Astrocyte (in vitro differentiated cells and primary cell): ENCODE results near the gene ATL2. TPM values are rescaled to one million over a fixed set of nuclear protein-coding genes. Genes with fewer than 3 reads are reported as not detected.

Experiments used
- DNase-seq: peaks from one replicate; pipeline ENCODE4 v3.0.0-alpha.2; 2010; ENCODE audit warnings: low read depth
- FAIRE-seq: peaks from 2 replicates; lab custom pipeline; 2011; peaks lifted over from hg19 to GRCh38; lab: Jason Lieb, UNC
- H2AFZ ChIP-seq: 2 replicates; pipeline ENCODE4 v1.6.0; 2012; ENCODE audit warnings: low read depth, low read length, inconsistent platforms
- H3K27ac ChIP-seq: 2 replicates; pipeline ENCODE4 v1.5.1; 2011; ENCODE audit warnings: low read depth, low read length, inconsistent platforms
- H3K27me3 ChIP-seq: 2 replicates; pipeline ENCODE4 v1.6.0; 2011; ENCODE audit warnings: low read length, inconsistent platforms; ENCODE audit not compliant: insufficient read depth
- H3K36me3 ChIP-seq: 2 replicates; pipeline ENCODE4 v1.5.1; 2011; ENCODE audit warnings: low read length, inconsistent platforms; ENCODE audit not compliant: insufficient read depth
- H3K4me1 ChIP-seq: 2 replicates; pipeline ENCODE4 v1.5.1; 2011; ENCODE audit warnings: low read length, inconsistent platforms; ENCODE audit not compliant: insufficient read depth
- H3K4me2 ChIP-seq: 2 replicates; pipeline ENCODE4 v1.6.0; 2012; ENCODE audit warnings: low read length, inconsistent platforms
- H3K4me3 ChIP-seq: 2 replicates; pipeline ENCODE4 v1.5.1; 2011; ENCODE audit warnings: low read depth, mild to moderate bottlenecking, low read length, inconsistent platforms; ENCODE audit not compliant: insufficient read depth
- H3K79me2 ChIP-seq: 2 replicates; pipeline ENCODE4 v1.6.0; 2012; ENCODE audit warnings: mild to moderate bottlenecking, low read length, inconsistent platforms; ENCODE audit not compliant: insufficient read depth
- H3K9ac ChIP-seq: 2 replicates; pipeline ENCODE4 v1.6.0; 2012; ENCODE audit warnings: mild to moderate bottlenecking, low read length, inconsistent platforms
- H3K9me3 ChIP-seq: 2 replicates; pipeline ENCODE4 v1.5.1; 2012; ENCODE audit warnings: low read depth, mild to moderate bottlenecking, low read length, inconsistent platforms; ENCODE audit not compliant: insufficient read depth
- H4K20me1 ChIP-seq: 2 replicates; pipeline ENCODE4 v1.6.0; 2012; ENCODE audit warnings: low read length, inconsistent platforms; ENCODE audit not compliant: insufficient read depth
- H3K27ac Mint-ChIP-seq: one replicate; pipeline ENCODE4 v1.8.0; 2021; ENCODE audit warnings: mild to moderate bottlenecking, mixed read lengths; ENCODE audit not compliant: unreplicated experiment
- H3K27me3 Mint-ChIP-seq: one replicate; pipeline ENCODE4 v1.8.0; 2021; ENCODE audit warnings: low read depth, mixed read lengths; ENCODE audit not compliant: unreplicated experiment
- H3K36me3 Mint-ChIP-seq: one replicate; pipeline ENCODE4 v1.8.0; 2021; ENCODE audit warnings: low read depth, mixed read lengths; ENCODE audit not compliant: unreplicated experiment
- H3K4me1 Mint-ChIP-seq: one replicate; pipeline ENCODE4 v1.8.0; 2021; ENCODE audit warnings: low read depth, mixed read lengths; ENCODE audit not compliant: unreplicated experiment
- H3K4me3 Mint-ChIP-seq: one replicate; pipeline ENCODE4 v1.8.0; 2021; ENCODE audit warnings: mild to moderate bottlenecking, moderate library complexity, mixed read lengths; ENCODE audit not compliant: unreplicated experiment
- H3K9me3 Mint-ChIP-seq: one replicate; pipeline ENCODE4 v1.8.0; 2021; ENCODE audit warnings: mild to moderate bottlenecking, mixed read lengths; ENCODE audit not compliant: unreplicated experiment
- EZH2 ChIP-seq: IDR thresholded peaks from 2 replicates; pipeline ENCODE4 v1.6.1; 2012; ENCODE audit warnings: mild to moderate bottlenecking, low read length, inconsistent platforms; ENCODE audit not compliant: insufficient read depth
- total RNA-seq: library from RNA; stranded (reverse); gene quantifications from 2 replicates; pipeline ENCODE4 v1.2.1, GENCODE V29; 2021
- TF ChIP-seq, protein P1 (sequence below): IDR thresholded peaks from 2 replicates; pipeline ENCODE4 v1.5.1; 2011; ENCODE audit warnings: low read depth, mild to moderate bottlenecking, inconsistent platforms, low read length, moderate library complexity; ENCODE audit not compliant: insufficient read depth

Gene ATL2
- total RNA-seq, 1 donor from 2014 or later = 34.9 TPM

DNA sequence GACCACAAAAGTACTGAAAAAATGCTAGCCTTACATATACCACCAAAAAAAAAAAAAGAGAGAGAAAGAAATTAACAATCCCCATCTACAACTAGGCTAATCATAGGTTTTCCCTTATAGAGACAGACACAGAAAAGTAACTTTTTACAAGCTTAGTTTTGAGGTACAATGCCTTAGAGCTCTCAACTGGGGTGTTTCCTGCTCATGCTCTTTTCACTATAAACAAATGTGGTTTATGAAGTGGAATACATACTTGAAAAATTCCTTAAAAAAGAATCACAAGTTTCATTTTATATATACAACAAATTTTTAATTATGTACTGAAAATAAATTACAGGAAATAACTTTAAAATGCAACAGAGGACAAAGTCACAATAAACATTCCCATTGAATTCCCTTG is 82.5 kb downstream of the ATL2 start:
- Histone ChIP-seq H3K4me2 (no peak overlapping the region), H3K4me1 (no peaks in the 10 kb centered on the region), H3K27ac (no peak overlapping the region), H2AFZ (no peak overlapping the region), H4K20me1 (no peaks in the 10 kb centered on the region), H3K9me3 (no peaks in the 10 kb centered on the region), H3K36me3 (peaks cover 29% of the 10 kb centered on the region), H3K27me3 (no peaks in the 10 kb centered on the region), H3K79me2 (no peaks in the 10 kb centered on the region), H3K9ac (no peak overlapping the region), H3K4me3 (no peak overlapping the region)
- Mint-ChIP-seq H3K27me3 (no peaks in the 10 kb centered on the region), H3K36me3 (peaks cover 4% of the 10 kb centered on the region), H3K27ac (no peak overlapping the region), H3K9me3 (no peaks in the 10 kb centered on the region), H3K4me3 (no peak overlapping the region), H3K4me1 (no peaks in the 10 kb centered on the region)
- TF ChIP-seq EZH2 = no peak
- TF ChIP-seq, protein P1, sequence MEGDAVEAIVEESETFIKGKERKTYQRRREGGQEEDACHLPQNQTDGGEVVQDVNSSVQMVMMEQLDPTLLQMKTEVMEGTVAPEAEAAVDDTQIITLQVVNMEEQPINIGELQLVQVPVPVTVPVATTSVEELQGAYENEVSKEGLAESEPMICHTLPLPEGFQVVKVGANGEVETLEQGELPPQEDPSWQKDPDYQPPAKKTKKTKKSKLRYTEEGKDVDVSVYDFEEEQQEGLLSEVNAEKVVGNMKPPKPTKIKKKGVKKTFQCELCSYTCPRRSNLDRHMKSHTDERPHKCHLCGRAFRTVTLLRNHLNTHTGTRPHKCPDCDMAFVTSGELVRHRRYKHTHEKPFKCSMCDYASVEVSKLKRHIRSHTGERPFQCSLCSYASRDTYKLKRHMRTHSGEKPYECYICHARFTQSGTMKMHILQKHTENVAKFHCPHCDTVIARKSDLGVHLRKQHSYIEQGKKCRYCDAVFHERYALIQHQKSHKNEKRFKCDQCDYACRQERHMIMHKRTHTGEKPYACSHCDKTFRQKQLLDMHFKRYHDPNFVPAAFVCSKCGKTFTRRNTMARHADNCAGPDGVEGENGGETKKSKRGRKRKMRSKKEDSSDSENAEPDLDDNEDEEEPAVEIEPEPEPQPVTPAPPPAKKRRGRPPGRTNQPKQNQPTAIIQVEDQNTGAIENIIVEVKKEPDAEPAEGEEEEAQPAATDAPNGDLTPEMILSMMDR = no peak
- DNase-seq (no peak), FAIRE-seq (no peak)

DNA sequence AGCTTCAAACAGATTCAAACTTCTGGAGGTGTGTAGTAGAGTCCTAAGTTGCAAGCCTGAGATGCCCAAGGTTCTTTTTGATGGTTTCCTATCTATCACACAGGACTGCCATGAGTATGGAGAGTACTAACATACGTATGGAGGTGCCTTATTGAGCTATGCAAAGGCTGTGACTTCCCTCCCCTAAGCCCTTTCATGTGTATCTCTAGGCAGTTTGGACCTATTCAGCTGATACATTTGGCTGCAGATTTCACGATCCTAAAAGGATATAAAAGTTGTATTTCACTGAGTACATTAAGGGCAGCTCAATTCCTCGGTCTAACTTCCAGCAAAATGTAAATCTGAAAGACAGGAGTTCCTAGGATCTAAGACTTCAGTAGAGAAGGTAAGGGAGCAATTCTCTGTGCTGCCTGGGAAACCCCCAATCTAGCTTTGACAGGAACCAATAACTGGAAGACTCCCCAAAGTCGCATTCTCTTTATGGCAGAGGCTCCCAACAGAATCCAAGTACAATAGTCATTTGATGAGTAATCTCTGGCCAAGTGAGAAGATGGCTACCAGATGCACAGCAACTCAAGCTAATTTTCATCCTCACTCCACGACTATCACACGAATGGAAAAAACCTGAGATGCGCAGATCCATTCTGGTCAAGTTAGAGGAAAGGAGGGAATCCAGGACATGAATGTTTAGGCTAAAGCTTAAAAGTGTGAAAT is 83.8 kb downstream of the ATL2 start:
- H3K4me1 Mint-ChIP-seq = no peaks in the 10 kb centered on the region
- H3K27me3 Mint-ChIP-seq = no peaks in the 10 kb centered on the region
- Histone ChIP-seq H3K27me3 (no peaks in the 10 kb centered on the region), H3K4me1 (no peaks in the 10 kb centered on the region), H3K27ac (no peak overlapping the region), H3K9me3 (no peaks in the 10 kb centered on the region), H3K4me2 (no peak overlapping the region), H4K20me1 (no peaks in the 10 kb centered on the region), H3K36me3 (peaks cover 23% of the 10 kb centered on the region), H2AFZ (no peak overlapping the region), H3K79me2 (no peaks in the 10 kb centered on the region), H3K4me3 (no peak overlapping the region), H3K9ac (no peak overlapping the region)
- TF ChIP-seq, protein P1 = no peak
- TF ChIP-seq EZH2 = no peak
- DNase-seq (no peak), FAIRE-seq (no peak)
- H3K4me3 Mint-ChIP-seq = no peak overlapping the region
- H3K9me3 Mint-ChIP-seq = no peaks in the 10 kb centered on the region
- no peak overlapping the region for H3K27ac Mint-ChIP-seq
- H3K36me3 Mint-ChIP-seq = peaks cover 3% of the 10 kb centered on the region

DNA sequence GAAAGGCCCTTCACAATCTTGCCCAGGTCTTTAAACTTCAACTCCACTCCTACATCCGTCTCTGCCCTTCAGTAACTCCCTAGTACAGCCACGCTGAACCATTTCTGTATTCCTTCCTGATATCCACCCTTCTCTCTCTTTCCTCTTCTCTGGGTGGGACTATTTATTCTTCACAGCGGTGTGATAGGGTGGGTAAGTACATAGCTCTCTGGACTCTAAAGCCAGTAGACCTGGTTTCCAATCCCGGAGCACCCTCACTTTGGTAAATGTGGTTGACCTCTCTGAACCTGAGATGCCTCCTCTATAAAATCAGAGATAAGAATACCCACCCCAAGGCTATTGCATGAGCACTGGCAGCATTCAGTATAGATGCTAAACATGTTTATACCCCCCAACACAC is 86.7 kb downstream of the ATL2 start:
- no peaks in the 10 kb centered on the region for H3K27me3 Mint-ChIP-seq
- Histone ChIP-seq H4K20me1 (no peaks in the 10 kb centered on the region), H3K27me3 (no peaks in the 10 kb centered on the region), H3K9me3 (no peaks in the 10 kb centered on the region), H3K27ac (no peak overlapping the region), H3K4me1 (no peaks in the 10 kb centered on the region), H2AFZ (no peak overlapping the region), H3K9ac (no peak overlapping the region), H3K4me2 (no peak overlapping the region), H3K79me2 (no peaks in the 10 kb centered on the region), H3K4me3 (no peak overlapping the region), H3K36me3 (peaks cover under 1% of the 10 kb centered on the region)
- FAIRE-seq (no peak), DNase-seq (no peak)
- H3K9me3 Mint-ChIP-seq = no peaks in the 10 kb centered on the region
- H3K4me3 Mint-ChIP-seq = no peak overlapping the region
- peaks cover 2% of the 10 kb centered on the region for H3K36me3 Mint-ChIP-seq
- TF ChIP-seq EZH2 = no peak
- TF ChIP-seq, protein P1 = no peak
- no peak overlapping the region for H3K27ac Mint-ChIP-seq
- no peaks in the 10 kb centered on the region for H3K4me1 Mint-ChIP-seq
